OCI-LY1 (cell line): ENCODE data around the gene PTPRD.

Source experiments
- H2AFZ ChIP-seq: fragments of 200-600 bp; sonication (generic), shearing (Covaris generic); 2 replicates; pipeline ENCODE4 v1.6.0; 2014; ENCODE audit warnings: antibody characterized with exemption, mild to moderate bottlenecking, low read length
- H3F3A ChIP-seq: fragments of 200-600 bp; sonication (generic), shearing (Covaris generic); 2 replicates; pipeline ENCODE4 v1.6.0; 2014; ENCODE audit warnings: mild to moderate bottlenecking, antibody characterized with exemption, low read length, moderate library complexity; ENCODE audit not compliant: insufficient read depth
- H3K27ac ChIP-seq: fragments of 200-600 bp; sonication (generic); 2 replicates; pipeline ENCODE4 v1.5.1; 2014; ENCODE audit warnings: low read length, mixed run types, mild to moderate bottlenecking, low read depth; ENCODE audit not compliant: poor library complexity, severe bottlenecking
- H3K27me3 ChIP-seq: fragments of 200-600 bp; sonication (generic); 2 replicates; pipeline ENCODE4 v1.6.0; 2014; ENCODE audit warnings: antibody characterized with exemption, mild to moderate bottlenecking, low read length, moderate library complexity; ENCODE audit not compliant: insufficient read depth
- H3K36me3 ChIP-seq: fragments of 200-600 bp; sonication (generic); 2 replicates; pipeline ENCODE4 v1.6.1; 2014; ENCODE audit warnings: mild to moderate bottlenecking, antibody characterized with exemption, low read length, moderate library complexity, mixed read lengths; ENCODE audit not compliant: insufficient read depth
- H3K4me1 ChIP-seq: fragments of 200-600 bp; sonication (generic); 2 replicates; pipeline ENCODE4 v1.5.1; 2014; ENCODE audit warnings: mild to moderate bottlenecking, low read length, moderate library complexity; ENCODE audit not compliant: insufficient read depth, severe bottlenecking
- H3K4me2 ChIP-seq: fragments of 200-600 bp; sonication (generic), shearing (Covaris generic); 2 replicates; pipeline ENCODE4 v1.6.1; 2014; ENCODE audit warnings: low read length
- H3K4me3 ChIP-seq: fragments of 200-600 bp; sonication (generic); 2 replicates; pipeline ENCODE4 v1.5.1; 2014; ENCODE audit warnings: low read length, low read depth, mild to moderate bottlenecking, mixed read lengths; ENCODE audit not compliant: poor library complexity, severe bottlenecking
- H3K79me2 ChIP-seq: fragments of 200-600 bp; shearing (Covaris generic); 2 replicates; pipeline ENCODE4 v1.6.1; 2016; ENCODE audit warnings: mixed run types, low read length, mixed read lengths; ENCODE audit not compliant: insufficient read depth
- H3K9ac ChIP-seq: fragments of 200-600 bp; sonication (generic), shearing (Covaris generic); 2 replicates; pipeline ENCODE4 v1.6.1; 2014; ENCODE audit warnings: mild to moderate bottlenecking, low read length, mixed read lengths
- H3K9me2 ChIP-seq: fragments of 200-600 bp; sonication (generic), shearing (Covaris generic); 2 replicates; pipeline ENCODE4 v1.6.1; 2014; ENCODE audit warnings: low read depth, mild to moderate bottlenecking, low read length, mixed read lengths
- H3K9me3 ChIP-seq: fragments of 200-600 bp; shearing (Covaris generic); 2 replicates; pipeline ENCODE4 v1.6.1; 2014; ENCODE audit warnings: low read length, mixed read lengths
- H4K20me1 ChIP-seq: fragments of 200-600 bp; sonication (generic), shearing (Covaris generic); 2 replicates; pipeline ENCODE4 v1.6.0; 2016; ENCODE audit warnings: mild to moderate bottlenecking, low read length; ENCODE audit not compliant: insufficient read depth
- EZH2 ChIP-seq: fragments of 200-600 bp; sonication (generic), shearing (Covaris generic); IDR thresholded peaks from 2 replicates; pipeline ENCODE4 v1.8.0; 2017; ENCODE audit warnings: borderline replicate concordance, mixed run types, mild to moderate bottlenecking, antibody characterized with exemption, low read length, moderate library complexity, mixed read lengths
- TF ChIP-seq, protein P1 (sequence below): fragments of 200-600 bp; sonication (generic), shearing (Covaris generic); IDR thresholded peaks from 2 replicates; pipeline ENCODE4 v1.5.1; 2017; ENCODE audit warnings: mild to moderate bottlenecking, antibody characterized with exemption, low read length, moderate library complexity, mixed read lengths

PTPRD gene

GRCh38 chr9:10228082-10228481, 384.7 kb downstream of the PTPRD start:
- Histone ChIP-seq H3K4me1 (no peaks in the 10 kb centered on the region), H2AFZ (no peak overlapping the region), H3K4me3 (no peak overlapping the region), H3K79me2 (no peaks in the 10 kb centered on the region), H3K27me3 (no peaks in the 10 kb centered on the region), H3K27ac (no peak overlapping the region), H3K36me3 (no peaks in the 10 kb centered on the region), H3F3A (no peaks in the 10 kb centered on the region), H3K9me3 (no peaks in the 10 kb centered on the region), H3K9ac (no peak overlapping the region), H4K20me1 (no peaks in the 10 kb centered on the region), H3K9me2 (no peaks in the 10 kb centered on the region), H3K4me2 (no peak overlapping the region)
- no peak for TF ChIP-seq EZH2
- TF ChIP-seq, protein P1, sequence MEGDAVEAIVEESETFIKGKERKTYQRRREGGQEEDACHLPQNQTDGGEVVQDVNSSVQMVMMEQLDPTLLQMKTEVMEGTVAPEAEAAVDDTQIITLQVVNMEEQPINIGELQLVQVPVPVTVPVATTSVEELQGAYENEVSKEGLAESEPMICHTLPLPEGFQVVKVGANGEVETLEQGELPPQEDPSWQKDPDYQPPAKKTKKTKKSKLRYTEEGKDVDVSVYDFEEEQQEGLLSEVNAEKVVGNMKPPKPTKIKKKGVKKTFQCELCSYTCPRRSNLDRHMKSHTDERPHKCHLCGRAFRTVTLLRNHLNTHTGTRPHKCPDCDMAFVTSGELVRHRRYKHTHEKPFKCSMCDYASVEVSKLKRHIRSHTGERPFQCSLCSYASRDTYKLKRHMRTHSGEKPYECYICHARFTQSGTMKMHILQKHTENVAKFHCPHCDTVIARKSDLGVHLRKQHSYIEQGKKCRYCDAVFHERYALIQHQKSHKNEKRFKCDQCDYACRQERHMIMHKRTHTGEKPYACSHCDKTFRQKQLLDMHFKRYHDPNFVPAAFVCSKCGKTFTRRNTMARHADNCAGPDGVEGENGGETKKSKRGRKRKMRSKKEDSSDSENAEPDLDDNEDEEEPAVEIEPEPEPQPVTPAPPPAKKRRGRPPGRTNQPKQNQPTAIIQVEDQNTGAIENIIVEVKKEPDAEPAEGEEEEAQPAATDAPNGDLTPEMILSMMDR, result no peak

DNA sequence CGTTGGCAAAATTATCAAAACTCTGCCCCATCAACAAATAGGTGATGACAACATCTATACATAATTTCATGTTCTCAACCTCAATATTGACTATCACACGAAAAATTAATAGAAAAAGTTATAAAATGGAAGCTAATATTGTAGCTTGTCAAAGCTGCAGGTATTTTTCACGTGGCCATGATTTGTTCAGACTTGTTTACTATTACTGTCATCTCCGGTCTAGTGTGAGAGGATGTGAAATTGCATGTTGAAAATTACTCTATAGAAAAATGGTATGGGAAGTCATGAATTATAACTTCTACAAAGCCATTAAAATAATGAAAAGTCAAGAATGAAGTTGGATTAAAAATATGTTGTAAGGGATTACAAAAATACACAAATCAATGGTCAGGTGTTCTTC, 385.8 kb downstream of the PTPRD start:
- Histone ChIP-seq H3K4me2 (no peak overlapping the region), H3F3A (no peaks in the 10 kb centered on the region)

DNA sequence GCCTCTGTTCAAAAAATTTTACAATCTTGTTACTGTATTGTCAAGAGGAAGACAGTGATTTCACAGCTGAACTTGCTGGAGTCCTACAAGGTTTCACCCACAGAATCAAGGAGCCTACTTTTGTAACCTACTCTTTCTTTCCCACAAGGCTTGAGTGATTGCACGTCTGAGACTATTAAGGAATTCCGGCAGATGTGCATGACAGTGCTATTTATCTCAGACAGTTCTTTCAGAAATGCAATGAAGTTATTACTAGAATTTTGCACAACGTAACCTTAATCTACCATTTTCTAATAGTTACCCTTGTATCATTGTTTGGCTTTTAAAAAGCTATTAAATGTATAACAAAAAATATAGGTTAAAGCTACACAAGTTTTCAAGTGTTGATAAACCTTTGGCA, 400.1 kb downstream of the PTPRD start:
- Histone ChIP-seq H2AFZ (no peak overlapping the region), H3K27ac (no peak overlapping the region), H3K9me3 (no peaks in the 10 kb centered on the region), H3K9ac (no peak overlapping the region), H3K4me1 (peaks cover 12% of the 10 kb centered on the region), H3K9me2 (no peaks in the 10 kb centered on the region), H3K79me2 (no peaks in the 10 kb centered on the region), H3F3A (no peaks in the 10 kb centered on the region), H3K4me2 (no peak overlapping the region), H3K36me3 (no peaks in the 10 kb centered on the region), H3K27me3 (no peaks in the 10 kb centered on the region), H3K4me3 (no peak overlapping the region), H4K20me1 (no peaks in the 10 kb centered on the region)
- TF ChIP-seq, protein P1, result no peak
- TF ChIP-seq EZH2, result no peak

More for the DNA sequence above, 385.8 kb downstream of the PTPRD start:
- no peaks in the 10 kb centered on the region for H4K20me1 ChIP-seq
- H3K9me3 ChIP-seq, result no peaks in the 10 kb centered on the region
- no peaks in the 10 kb centered on the region for H3K27me3 ChIP-seq
- H3K4me1 ChIP-seq, result no peaks in the 10 kb centered on the region
- H3K9ac ChIP-seq, result no peak overlapping the region
- H3K36me3 ChIP-seq, result no peaks in the 10 kb centered on the region
- TF ChIP-seq EZH2, result no peak
- TF ChIP-seq, protein P1, result no peak
- no peaks in the 10 kb centered on the region for H3K9me2 ChIP-seq
- H3K4me3 ChIP-seq, result no peak overlapping the region
- H3K27ac ChIP-seq, result no peak overlapping the region
- H3K79me2 ChIP-seq, result no peaks in the 10 kb centered on the region
- no peak overlapping the region for H2AFZ ChIP-seq
